NB4 (cell line): ENCODE results near the gene ZFYVE28.

Experiments
- CTCF ChIP-seq: IDR thresholded peaks from one replicate; pipeline ENCODE4 v1.5.1; 2012; ENCODE audit warnings: low read depth, low read length
- MAX ChIP-seq: IDR thresholded peaks from 2 replicates; pipeline ENCODE4 v1.6.1; 2011; ENCODE audit warnings: low read depth, low read length
- MYC ChIP-seq: IDR thresholded peaks from 2 replicates; pipeline ENCODE4 v1.6.1; 2011; ENCODE audit warnings: low read depth, low read length
- POLR2A ChIP-seq: IDR thresholded peaks from 2 replicates; pipeline ENCODE4 v1.6.1; 2011; ENCODE audit warnings: mild to moderate bottlenecking; ENCODE audit not compliant: insufficient read length; ENCODE audit errors: extremely low read depth

GRCh38 chr4:2343476-2343875 is 75.0 kb downstream of the ZFYVE28 start:
- TF ChIP-seq CTCF (no peak), POLR2A (no peak), MAX (no peak), MYC (no peak)
